HPDE6-E6E7 (cell line): ENCODE measurements around the gene CCDC136.

Experiments used
- DNase-seq: peaks from one replicate; pipeline ENCODE4 v3.0.0; 2011; ENCODE audit warnings: missing footprints; ENCODE audit errors: extremely low spot score

CCDC136 gene

DNA sequence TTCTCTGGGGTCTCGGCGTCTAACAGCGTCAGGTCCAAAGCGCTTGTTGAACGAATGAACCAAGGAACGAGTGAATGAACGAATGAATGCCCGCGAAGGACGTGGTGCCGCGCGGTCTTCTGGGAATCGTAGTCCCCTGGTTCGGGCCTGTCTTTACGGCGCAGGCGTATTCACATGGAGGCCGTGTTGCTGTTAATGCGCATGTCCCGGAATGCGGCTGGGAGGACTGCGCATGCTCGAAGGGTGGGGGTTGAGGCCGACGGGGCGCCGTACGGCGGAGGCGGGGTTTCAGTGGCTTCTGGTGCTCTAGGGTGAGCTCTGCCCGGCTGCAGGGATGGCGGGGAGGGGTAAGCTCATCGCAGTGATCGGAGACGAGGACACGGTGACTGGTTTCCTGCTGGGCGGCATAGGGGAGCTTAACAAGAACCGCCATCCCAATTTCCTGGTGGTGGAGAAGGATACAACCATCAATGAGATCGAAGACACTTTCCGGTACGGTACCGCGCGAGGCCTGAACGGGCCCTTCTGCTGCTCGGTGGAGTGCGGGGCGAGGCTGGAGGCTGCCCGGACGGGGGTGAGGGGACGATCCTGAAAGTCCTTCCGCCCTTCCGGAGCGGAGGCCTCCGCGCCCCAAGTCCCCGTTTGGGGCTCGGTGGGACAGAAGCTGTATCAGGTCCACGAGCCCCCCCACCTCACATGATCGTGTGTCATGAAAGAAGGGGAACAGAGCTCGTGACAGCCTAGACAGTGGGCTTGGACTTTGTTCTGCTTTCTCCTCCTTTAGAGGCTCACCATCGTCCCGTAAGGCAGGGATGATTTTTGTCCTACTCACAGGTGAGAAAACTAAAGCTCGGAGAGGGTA, 71.0 kb downstream of the CCDC136 start, which contains the start of gene ATP6V1F:
Gene ATP6V1F, plus strand, starts transcription at position 286 of the 862 bp plus-strand sequence. Its CDS starts 49 bp downstream, at position 335.
- DNase-seq, result peak; percentile 96

DNA sequence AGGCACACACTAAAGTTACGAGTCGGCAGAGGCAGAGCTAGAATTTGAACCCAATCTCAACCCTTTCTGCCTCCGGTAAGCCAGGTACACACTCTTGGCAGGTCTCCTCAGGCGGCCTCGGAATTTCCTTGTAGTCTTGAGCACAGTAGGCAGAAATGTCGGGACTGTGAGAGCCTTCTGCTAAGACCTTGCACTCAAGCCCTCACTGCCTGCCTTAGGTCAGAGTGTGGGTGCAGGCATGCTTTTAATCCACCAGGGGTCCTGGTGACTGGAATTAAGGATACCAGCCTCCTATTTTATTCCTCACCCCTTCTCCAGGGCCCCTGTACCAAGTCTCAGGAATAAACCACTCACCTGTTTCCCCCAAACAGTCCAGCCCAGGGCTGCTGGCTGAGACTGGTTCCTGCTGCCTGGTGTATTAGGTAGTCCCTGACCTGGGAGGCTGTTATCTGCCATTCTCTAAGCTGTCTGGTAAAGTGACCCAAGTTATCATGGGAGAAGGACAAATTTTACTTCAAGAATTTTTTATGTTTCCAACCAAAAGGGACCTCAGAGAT, 71.7 kb downstream of the CCDC136 start:
- DNase-seq, result no peak

DNA sequence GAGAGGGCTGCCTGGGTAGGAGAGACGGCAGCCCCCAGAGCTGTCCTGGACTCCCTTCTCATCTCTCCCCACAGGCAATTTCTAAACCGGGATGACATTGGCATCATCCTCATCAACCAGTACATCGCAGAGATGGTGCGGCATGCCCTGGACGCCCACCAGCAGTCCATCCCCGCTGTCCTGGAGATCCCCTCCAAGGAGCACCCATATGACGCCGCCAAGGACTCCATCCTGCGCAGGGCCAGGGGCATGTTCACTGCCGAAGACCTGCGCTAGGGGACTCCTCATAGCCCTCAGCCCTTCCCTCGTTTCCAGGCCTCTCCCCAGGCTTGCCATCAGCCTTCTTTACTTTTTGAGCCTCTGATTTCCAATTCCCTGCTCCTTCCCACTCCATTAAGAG, 73.5 kb downstream of the CCDC136 start:
- DNase-seq, result no peak

DNA sequence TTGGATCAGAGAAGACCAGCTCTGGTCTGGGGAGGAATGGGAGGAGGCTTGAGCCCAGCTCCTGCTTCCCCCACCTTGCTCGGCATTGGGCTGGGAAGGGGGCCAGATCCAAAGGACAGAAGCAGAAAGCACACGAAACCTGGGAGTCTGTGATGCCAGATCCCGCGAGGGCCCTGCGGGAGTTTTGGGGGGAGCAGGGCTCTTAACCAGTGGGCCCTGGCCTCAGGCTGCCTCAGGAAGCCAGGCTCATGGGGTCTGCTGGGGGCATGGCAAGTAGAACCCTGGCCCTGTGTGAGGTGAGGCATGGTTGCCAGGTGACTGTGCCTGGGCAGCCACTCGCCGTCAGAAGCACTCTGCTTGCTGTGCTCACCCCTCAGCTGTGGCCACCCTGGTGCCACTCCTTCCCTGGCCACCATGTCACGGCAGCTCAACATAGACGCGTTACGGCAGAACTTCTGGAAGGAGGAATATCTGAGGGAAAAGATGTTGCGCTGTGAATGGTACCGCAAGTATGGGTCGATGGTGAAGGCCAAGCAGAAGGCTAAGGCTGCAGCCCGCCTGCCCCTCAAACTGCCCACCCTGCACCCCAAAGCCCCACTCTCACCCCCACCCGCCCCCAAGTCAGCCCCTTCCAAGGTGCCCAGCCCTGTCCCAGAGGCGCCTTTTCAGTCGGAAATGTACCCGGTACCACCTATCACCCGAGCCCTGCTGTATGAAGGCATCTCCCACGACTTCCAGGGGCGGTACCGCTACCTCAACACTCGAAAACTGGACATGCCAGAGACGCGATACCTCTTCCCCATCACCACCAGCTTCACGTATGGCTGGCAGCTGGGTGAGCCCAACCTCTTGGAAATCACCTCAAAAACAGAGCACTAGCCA, 74.5 kb downstream of the CCDC136 start:
- no peak for DNase-seq

DNA sequence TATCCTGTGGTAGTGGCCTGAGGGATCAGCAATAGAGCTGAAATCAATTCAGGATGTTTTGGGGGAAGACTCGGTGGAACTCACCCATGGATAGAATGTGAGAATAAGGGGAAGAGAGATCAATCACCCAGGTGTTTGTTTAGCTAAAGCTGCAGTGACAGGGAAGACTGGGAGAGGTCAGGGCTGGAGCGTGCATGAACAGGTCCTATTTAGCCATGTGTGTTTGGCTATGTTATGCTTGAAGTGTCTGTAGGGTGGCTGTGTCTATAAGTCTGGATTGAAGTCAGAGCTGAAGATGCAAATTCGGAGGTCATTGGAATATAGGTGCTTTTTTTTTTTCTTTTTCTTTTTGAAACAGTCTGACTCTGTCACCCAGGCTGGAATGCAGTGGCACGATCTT, 75.5 kb downstream of the CCDC136 start:
- DNase-seq, result no peak

DNA sequence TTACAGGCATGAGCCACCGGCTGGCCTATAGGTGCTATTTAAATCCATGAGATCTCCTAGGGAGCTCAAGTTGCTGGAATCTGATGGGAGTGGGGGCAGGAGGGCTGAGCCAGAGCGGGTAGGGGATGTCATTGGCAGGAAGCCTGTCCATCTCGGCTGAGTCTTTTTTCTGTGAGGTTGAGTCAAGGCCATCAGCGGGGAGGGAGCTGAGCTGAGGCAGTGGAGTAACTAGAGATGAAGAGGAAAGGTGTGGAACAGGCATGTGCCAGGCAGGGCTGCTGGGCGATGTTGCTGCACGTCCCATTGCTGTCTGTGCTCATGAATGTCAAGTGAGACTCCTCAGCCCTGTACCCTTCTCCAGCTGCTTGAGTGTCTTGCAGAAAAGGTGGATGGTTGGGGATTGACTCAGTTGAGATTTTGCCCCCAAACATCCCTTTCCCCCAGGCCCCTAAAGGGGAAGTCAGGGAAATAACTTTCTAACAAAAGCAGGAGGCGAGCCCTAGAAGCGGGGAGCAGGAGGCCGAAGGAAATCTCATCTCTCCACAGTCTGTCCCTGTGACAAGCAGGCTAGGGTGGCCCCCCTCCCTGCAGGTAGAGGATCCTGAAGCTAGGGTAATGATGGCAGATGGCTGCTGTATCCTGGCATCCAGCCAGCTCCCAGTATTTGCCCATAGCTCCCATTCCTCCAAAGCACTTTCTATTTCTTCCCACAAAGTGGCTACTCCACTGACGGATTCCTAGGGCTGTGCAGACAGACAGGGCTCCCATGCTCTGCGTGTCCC, 76.3 kb downstream of the CCDC136 start:
- peak; percentile 71 for DNase-seq

DNA sequence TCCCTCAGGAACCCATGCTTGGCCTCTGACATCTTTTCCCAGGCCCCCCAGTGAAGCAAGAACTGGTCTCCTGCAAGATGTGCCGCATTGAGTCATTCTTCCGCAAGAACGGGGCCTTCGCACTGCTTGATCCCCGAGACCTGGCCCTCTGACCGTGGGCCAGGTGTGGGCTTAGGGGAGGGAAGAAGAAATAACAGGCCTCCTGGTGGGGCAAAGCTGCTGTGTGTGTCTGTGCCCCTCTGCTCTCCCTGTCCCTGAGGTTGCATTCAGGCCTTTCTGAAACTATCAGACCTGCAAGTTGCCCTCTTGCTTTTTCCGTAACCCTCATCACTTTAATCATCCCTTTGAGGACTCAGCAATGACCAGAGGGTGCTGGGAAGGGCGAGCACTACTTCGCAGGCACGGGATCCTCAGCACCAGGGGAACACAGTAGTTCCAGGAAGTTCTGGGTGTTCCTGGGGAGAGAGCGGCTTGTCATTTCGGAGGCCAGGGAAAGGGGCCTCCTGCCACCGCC, 76.9 kb downstream of the CCDC136 start:
- DNase-seq, result no peak

DNA sequence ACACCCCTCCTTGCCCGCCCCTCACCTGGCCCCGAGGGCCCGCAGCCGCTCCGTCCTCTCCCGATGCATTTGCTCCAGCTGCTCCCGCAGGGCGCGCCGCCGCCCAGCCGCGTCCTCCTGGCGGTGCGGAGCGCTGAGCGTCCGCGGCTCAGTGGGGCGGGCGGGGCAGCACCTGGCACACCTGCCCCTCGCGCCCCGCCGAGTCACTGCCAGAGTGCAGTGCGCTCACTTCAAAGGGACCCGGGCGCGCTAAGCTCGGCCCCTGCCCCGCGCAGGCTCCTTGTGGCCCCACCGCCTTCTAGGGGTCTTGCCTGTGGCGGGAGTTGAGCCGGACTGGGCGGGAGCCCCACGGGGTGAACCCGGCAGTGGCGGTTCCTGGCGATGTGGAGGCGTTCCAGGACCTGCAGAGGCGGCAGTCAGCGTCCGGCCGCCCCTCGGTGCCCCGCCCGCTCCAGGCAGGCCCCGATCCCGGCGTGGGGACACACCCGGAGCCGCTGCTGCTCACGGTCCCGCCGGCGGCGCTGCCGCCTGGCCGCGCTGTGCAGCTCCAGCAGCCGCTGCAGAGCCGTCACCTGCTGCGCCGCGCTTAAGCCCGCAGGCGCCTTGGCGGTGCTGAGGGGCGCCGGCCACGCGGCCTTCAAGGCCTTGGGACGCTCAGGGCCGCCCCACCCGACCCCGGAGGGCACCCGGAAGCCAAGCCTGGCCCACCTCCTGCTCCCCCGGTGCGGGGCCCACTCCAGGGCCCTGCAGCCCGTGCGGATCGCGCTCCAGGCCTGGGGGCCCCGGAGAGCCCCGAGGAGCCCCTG, 77.6 kb downstream of the CCDC136 start:
- no peak for DNase-seq

DNA sequence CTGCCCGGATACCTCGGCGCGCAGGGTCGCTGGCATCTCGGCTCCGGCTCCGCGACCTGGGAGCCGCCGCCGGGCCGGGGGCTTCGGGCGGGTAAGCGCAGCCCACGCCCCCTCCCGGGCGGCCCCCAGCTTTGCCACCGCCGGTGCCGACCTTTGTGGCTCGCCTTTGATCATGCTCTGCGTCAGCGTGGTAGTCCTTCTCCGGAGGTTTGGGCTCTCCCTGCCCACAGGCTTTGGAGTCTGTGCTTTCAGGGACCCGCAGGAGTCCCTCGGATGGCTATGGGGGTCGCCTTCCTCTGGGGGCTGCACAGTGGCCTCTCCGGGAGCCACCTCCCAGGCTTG, 78.1 kb downstream of the CCDC136 start:
- DNase-seq, result no peak

DNA sequence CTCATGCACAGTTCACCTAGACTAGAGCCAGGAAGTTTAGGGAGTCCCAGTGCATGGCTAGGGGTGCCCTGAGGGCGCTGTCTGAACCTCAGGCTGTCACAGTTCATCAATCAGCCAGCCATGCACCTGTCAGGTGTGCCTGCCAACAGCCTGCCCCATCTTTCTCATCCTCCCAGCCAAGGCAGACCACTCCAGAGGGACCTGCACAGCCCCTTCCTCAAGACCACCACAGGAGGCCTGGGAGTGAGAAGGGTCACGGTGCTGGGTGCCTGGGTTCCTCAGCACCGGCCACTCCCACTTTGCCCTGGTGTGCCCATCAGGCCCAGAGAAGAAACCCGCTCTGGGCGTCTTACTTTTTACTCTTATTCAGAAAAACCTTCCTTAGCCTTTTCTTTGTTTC, 79.3 kb downstream of the CCDC136 start:
- DNase-seq, result no peak
